ENCODE measurements around the gene NR0B2.
A peak's percentile ranks its signal among the peaks of the same experiment; 100 is the strongest.

Gene NR0B2

GRCh38 chr1:26923711-26924110 is 9.9 kb upstream of the NR0B2 start:
- no peak for DNase-seq

- DNase-seq: no peak
Measured at GRCh38 chr1:26922901-26923300, 9.1 kb upstream of the NR0B2 start.

- no peak for DNase-seq
Measured at GRCh38 chr1:26922431-26922729, 8.6 kb upstream of the NR0B2 start.

DNA sequence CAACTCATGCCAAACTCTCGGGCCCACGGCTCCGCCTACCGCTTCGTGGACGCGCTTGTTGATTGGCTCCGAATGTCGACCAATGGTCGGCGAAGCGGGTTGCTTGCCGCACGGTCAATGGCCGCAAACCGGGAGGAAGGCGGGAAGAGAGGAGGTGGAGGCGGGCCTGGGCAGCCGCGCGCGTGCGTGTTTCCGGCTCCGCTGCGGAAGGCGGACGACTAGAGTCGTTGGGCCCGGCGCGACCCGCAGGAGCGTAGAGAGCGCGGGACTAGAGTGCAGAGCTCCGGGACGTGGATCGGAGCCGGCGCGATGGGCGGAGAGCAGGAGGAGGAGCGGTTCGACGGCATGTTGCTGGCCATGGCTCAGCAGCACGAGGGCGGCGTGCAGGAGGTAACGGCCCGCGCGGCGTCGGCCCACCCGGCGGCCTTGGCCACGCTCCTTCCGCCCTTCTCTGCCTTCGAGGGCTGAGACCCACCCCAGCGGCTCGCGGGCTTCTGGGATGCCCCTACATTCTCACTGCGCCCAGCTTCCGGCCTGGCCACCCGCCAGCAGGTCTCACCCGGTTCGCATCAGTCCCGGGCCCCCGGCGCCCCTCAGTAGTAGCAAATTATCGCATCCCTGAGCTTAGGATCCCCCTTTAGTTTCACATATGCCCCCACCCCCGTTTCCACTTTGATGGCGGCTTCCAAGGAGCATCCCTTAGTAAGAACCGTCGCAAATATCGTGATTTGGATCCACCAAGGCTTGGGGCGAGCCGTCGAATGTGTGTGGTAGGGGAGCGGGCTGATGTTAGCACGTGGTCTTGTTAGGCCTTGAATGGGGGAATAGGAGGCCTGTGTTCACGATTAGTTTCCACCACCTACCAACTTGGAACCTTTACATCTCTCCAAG is 8.0 kb upstream of the NR0B2 start, which contains the start of gene NUDC:
TSS of gene NUDC (plus strand) at position 204 of the 891 bp plus-strand sequence. CDS start at position 310, 106 bp downstream.
- DNase-seq: peak; percentile 93

GRCh38 chr1:26921126-26921539 is 7.4 kb upstream of the NR0B2 start:
- no peak for DNase-seq

- no peak for DNase-seq
Measured at GRCh38 chr1:26915204-26915842, 1.5 kb upstream of the NR0B2 start.

GRCh38 chr1:26913389-26913753 is 404 bp downstream of the NR0B2 start:
- no peak for DNase-seq

GRCh38 chr1:26912147-26912490 is 1.7 kb downstream of the NR0B2 start:
- DNase-seq: no peak

DNA sequence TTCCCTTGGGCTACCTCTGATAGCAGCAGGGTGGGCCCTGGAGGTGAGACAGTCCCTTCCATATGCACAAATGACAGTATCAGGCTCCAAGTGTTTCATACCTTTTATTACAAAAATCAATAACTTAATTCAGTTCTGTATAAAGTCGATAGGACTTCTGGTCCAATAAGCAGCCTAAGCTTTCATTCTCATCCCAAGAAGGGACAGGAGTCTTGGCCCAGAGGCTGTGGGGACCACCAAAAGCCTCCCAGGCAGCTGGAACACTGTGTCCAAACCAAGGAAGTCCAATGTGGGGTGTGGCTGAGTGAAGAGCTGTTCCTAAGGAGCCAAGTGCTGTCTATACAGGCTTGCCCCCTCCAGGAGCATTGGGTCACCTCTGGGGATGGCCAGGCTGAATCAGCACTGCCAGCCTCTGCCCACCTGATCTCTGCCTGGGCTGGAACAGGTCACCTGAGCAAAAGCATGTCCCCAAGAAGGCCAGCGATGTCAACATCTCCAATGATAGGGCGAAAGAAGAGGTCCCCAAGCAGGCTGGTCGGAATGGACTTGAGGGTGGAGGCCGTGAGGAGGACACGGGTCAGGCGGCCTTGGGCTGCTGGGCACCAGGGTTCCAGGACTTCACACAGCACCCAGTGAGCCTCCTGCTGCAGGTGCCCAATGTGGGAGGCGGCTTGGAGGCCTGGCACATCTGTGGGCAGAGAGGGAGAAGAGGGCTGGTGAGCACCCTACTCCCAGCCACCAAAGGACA is 2.2 kb downstream of the NR0B2 start:
- DNase-seq: no peak

DNA sequence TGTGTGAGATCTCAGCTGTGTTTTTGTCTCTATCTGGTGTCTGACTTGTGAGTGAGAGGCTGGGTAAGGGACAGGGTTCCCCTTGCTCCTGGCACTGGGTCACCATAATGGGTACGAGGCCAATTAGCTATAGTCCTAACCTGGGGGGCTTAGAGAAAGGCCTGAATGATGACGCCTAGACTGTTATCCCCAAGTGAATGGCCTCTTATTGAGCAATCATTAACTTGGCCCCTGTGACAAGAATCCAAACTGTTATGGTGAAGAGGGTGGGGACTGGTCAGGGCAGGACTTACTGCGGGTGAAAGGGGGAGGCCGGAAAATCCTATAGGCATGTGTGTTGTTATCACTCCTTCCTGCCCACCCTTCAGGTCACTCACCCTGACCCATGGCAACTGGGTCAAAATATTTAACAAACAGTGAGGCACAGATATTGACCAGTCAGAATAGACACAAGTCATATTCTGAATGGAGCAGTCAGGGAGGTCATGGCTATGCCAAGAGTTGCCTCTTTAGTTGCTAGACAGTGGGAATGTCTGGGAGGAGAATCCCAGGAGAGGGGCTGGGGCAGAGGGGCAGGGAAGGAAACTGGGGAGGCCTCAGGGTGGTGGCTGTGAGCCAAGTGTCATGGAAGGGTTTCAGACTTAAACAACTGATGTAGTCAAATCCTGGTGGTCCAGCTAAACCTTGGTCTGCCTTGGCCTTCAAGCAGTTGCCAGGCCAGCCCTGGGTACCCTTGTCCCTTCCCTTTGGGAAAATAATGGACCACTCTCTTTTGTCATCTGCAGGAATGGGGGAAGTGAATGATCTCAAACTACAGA is 3.2 kb downstream of the NR0B2 start:
- no peak for DNase-seq

GRCh38 chr1:26909951-26910342 is 3.8 kb downstream of the NR0B2 start:
- no peak for DNase-seq

DNA sequence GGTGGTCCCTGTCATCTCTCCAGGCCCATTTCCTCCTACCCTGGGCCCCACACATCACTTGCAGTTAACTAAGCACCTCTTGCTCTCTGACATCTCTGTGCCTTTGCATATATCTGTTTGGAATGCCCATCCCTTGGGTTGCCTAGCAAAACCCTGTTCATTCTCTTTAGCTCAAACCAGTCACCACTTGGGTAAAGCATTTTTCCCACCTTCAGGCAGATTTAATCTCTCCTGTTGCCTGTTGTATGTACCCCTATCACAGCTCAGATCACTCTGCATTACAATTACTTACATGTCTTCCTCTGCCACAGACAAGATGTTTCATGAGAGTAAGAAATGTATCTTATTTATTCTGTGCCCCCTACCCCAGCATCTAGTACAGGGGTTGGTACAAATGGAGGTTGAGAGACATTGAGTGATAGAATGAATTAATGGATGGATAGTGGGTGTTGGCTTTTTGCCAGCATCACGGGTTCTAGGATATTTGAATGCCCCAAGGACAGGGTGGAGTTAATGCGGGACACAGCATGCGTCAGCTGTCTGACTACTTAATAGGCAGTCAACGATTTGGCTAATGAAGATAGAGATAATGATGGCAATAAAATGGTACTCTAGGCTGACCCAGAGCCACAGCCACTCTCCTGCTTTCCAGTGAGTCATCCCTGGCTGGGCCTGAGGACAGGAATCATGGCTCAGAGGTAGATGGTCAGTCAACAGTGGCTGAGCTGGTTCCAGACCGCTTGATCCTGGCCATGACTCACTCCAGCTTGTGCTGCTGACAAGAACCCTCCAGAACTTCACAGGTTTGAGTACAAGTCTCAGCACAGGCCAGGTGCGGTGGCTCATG is 6.5 kb downstream of the NR0B2 start:
- no peak for DNase-seq

DNA sequence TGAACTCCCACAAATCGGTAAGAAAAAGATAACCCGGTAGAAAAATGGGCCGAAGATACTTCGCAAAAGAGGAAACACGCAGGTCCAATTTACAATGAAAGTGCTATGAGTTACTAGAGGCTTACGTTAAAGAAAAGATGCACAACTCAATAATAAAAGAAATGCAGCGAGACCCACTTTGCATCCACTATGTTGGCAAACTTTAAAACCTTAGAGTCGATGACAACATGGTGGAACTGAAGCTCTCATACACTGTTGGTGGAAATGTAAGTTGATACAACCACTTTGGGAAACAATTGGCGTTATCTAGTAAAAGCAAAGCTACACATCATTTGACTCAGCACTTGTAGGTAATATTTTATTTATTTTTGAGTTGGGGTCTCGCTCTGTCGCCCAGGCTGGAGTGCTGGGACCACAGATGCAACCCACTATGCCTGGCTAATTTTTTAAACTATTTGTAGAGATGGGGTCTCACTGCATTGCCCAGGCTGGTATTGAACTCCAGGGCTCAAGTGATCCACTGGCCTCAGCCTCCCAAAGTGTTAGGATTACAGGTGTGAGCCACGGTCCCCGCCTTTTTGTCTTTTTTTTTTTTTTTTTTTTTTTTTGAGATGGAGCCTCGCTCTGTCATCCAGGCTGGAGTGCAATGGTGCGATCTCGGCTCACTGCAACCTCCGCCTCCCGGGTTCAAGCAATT is 12.8 kb downstream of the NR0B2 start:
- no peak for DNase-seq

GRCh38 chr1:26900001-26900814 is 13.6 kb downstream of the NR0B2 start, which contains the start of gene GPATCH3:
Gene GPATCH3, minus strand, starts transcription at chr1:26900467. Its CDS starts 25 bp downstream, at chr1:26900442.
- peak; percentile 86 for DNase-seq

DNA sequence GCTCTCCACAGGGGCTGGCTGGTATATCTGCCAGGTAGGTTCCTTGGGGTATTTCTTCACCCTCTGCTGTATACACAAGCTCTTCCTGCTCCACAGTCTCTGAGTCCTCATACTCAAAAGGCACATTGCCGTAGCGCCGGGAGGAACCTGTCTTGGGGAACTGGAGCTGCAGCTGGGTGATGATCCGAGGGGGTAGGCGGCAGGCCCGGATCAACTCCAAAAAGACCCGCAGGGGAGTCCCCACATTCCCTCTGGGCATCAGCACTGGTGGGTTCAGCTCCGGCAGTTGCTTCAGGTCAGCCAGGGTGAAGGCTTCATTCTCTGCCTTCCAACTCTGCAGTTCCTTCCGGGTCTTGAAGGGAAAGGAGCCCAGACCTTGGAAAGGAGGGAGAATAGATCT is 16.4 kb downstream of the NR0B2 start:
- DNase-seq: no peak

DNA sequence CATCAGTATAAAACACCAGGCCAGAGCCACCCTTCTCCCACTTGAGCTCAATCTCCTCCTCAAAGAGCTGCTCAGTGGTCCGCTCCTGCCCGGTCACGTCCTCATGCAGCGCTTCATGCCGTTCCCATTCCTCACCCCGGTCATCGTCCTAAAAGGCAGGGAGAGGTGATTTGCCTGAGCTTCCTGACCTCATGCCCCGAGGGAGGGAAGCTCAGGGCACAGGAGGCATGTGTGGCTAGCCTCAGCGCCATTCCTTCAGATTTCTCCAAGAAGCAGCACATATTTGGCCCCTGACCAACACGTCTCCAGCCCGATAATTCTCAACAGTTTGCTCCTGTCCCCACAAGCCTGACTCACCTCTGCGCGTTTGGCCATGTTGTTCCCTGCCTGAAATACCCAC is 19.5 kb downstream of the NR0B2 start:
- DNase-seq: no peak

DNA sequence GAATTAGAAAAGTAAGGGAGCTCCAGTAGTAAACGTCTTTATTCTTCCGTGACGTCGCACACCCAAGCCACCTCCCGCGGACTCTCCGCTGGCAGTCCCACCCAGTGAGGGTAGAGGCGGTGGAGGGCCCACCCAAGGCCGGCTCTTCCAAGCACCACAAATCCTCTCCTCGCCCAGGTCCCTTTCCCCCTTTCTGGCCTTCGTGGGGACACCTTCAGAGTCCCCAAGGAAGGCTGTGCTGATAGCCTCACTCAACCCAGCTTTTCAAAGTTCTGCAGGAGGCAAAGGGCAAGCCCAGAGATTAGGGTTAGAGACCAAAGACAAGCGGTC is 23.3 kb downstream of the NR0B2 start:
- no peak for DNase-seq

DNA sequence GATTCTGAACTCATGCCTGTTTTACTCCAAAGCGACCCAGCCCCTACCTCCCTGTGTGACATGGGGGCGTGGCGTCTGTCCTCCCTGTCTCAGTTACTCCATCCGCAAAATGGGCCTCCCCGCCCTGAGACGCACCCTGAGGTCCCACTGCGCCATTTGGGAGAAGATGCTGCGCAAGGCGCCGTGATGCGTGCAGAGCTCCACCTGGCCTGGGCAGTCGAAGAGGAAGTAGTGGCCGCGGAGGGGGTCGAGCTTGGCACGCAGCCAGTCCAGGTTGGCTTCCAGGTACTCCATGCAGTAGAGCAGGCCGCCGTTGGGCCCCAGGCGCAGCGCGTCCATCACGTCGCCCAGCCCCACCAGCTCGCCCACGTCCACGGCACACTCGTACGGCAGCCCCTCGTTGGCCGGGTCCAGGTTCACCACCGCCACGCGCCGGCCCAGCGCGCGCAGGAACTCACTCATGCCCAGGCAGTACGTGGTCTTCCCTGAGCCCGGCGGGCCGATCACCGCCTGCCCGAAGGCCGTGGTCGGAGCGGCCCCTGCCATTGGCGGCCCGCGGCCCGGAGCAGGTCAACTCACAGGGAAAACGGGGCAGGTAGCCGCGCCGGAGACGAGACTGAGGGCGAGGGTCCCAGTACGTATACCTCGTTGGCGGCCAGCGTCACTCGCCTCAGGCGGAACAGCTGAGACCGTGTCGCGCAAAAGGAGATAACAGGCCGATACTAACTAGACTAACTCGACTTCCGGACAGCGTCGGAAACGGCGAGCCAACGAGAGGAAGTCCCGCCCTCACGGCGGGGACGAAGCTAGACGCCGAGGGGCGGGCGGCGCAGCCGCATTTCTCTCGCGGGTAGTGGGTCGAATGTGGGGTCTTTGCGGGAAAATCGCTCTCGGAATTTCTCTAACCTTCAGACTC is 24.0 kb downstream of the NR0B2 start, which contains the start of gene GPN2:
TSS of gene GPN2 (minus strand) at position 733 of the 916 bp plus-strand sequence. CDS start at position 546, 187 bp downstream.
- DNase-seq: peak; percentile 79

- DNase-seq: no peak
Measured at GRCh38 chr1:26888231-26888630, 25.5 kb downstream of the NR0B2 start.
